Measurements from ENCODE around the gene GRAMD1C. TPM values are rescaled to one million over a fixed set of nuclear protein-coding genes. Genes with fewer than 3 reads are reported as not detected.

Gene GRAMD1C
- total RNA-seq, 1 donor from 2014 or later: 0.37 TPM

- no peak overlapping the region for H3K4me3 Mint-ChIP-seq (ENCODE audit: low read depth)
- no peak overlapping the region for H3K27ac Mint-ChIP-seq
- intact Hi-C loops (cut with micrococcal nuclease): no loop called here
Observed at GRCh38 chr3:113914646-113915045, 76.1 kb downstream of the GRAMD1C start.

GRCh38 chr3:113927556-113927955 lies 89.0 kb downstream of the GRAMD1C start:
- Mint-ChIP-seq H3K9me3 (peaks cover 26% of the 10 kb centered on the region), H3K27ac (no peak overlapping the region), H3K36me3 (ENCODE audit: low read depth) (no peaks in the 10 kb centered on the region), H3K4me3 (ENCODE audit: low read depth) (no peak overlapping the region), H3K27me3 (ENCODE audit: low read depth) (peaks cover 4% of the 10 kb centered on the region), H3K4me1 (ENCODE audit: low read depth) (no peaks in the 10 kb centered on the region)
- DNase-seq (ENCODE audit: low spot score): no peak
- intact Hi-C loops (cut with micrococcal nuclease): no loop called here

More at GRCh38 chr3:113914646-113915045, 76.1 kb downstream of the GRAMD1C start:
- Mint-ChIP-seq H3K27me3 (ENCODE audit: low read depth) (peaks cover 7% of the 10 kb centered on the region), H3K4me1 (ENCODE audit: low read depth) (peaks cover 5% of the 10 kb centered on the region), H3K36me3 (ENCODE audit: low read depth) (no peaks in the 10 kb centered on the region), H3K9me3 (no peaks in the 10 kb centered on the region)
- DNase-seq (ENCODE audit: low spot score): no peak

- DNase-seq (ENCODE audit: low spot score): no peak
- no peaks in the 10 kb centered on the region for H3K9me3 Mint-ChIP-seq
- intact Hi-C loops (cut with micrococcal nuclease): loop anchor here (2.0 to 5.0 kb wide), 4 partner anchors 110 to 275 kb away; partner anchors contain the start of genes CCDC191, QTRT2 and USF3
- peaks cover 57% of the 10 kb centered on the region for H3K27me3 Mint-ChIP-seq (ENCODE audit: low read depth)
- H3K36me3 Mint-ChIP-seq (ENCODE audit: low read depth): no peaks in the 10 kb centered on the region
- peaks cover 7% of the 10 kb centered on the region for H3K4me1 Mint-ChIP-seq (ENCODE audit: low read depth)
- no peak overlapping the region for H3K27ac Mint-ChIP-seq
- H3K4me3 Mint-ChIP-seq (ENCODE audit: low read depth): peak overlapping the region; percentile 75
Observed at GRCh38 chr3:113946831-113947230, 108.2 kb downstream of the GRAMD1C start.

GRCh38 chr3:113947372-113948014 lies 108.9 kb downstream of the GRAMD1C start, which contains the start of gene ZDHHC23:
TSS of gene ZDHHC23 (plus strand) at chr3:113948013. CDS start at chr3:113948803, 790 bp downstream.
- Mint-ChIP-seq H3K27me3 (ENCODE audit: low read depth) (peaks cover 53% of the 10 kb centered on the region), H3K4me1 (ENCODE audit: low read depth) (peaks cover 7% of the 10 kb centered on the region), H3K27ac (peak within 1 kb of the TSS; percentile 61), H3K9me3 (no peaks in the 10 kb centered on the region), H3K4me3 (ENCODE audit: low read depth) (peak within 1 kb of the TSS; percentile 75), H3K36me3 (ENCODE audit: low read depth) (no peaks in the 10 kb centered on the region)
- intact Hi-C loops (cut with micrococcal nuclease): loop anchor here (2.0 to 5.0 kb wide), 4 partner anchors 109 to 275 kb away; partner anchors contain the start of genes CCDC191, QTRT2 and USF3
- DNase-seq (ENCODE audit: low spot score): peak; percentile 64

- H3K9me3 Mint-ChIP-seq: no peaks in the 10 kb centered on the region
- intact Hi-C loops (cut with micrococcal nuclease): loop anchor here (5.0 kb wide), 1 partner anchor 274 kb away; no protein-coding TSS in a partner anchor
- DNase-seq (ENCODE audit: low spot score): no peak
- H3K36me3 Mint-ChIP-seq (ENCODE audit: low read depth): no peaks in the 10 kb centered on the region
- H3K4me1 Mint-ChIP-seq (ENCODE audit: low read depth): peaks cover 7% of the 10 kb centered on the region
- H3K4me3 Mint-ChIP-seq (ENCODE audit: low read depth): peak overlapping the region; percentile 52
- no peak overlapping the region for H3K27ac Mint-ChIP-seq
- peaks cover 45% of the 10 kb centered on the region for H3K27me3 Mint-ChIP-seq (ENCODE audit: low read depth)
Observed at GRCh38 chr3:113948015-113948917, 109.7 kb downstream of the GRAMD1C start.

GRCh38 chr3:113952921-113953320 lies 114.3 kb downstream of the GRAMD1C start:
- intact Hi-C loops (cut with micrococcal nuclease): no loop called here
- H3K27ac Mint-ChIP-seq: no peak overlapping the region
- H3K9me3 Mint-ChIP-seq: no peaks in the 10 kb centered on the region
- no peaks in the 10 kb centered on the region for H3K36me3 Mint-ChIP-seq (ENCODE audit: low read depth)
- peaks cover 18% of the 10 kb centered on the region for H3K27me3 Mint-ChIP-seq (ENCODE audit: low read depth)
- no peak overlapping the region for H3K4me3 Mint-ChIP-seq (ENCODE audit: low read depth)
- peaks cover 10% of the 10 kb centered on the region for H3K4me1 Mint-ChIP-seq (ENCODE audit: low read depth)
- DNase-seq (ENCODE audit: low spot score): no peak

- no peaks in the 10 kb centered on the region for H3K36me3 Mint-ChIP-seq (ENCODE audit: low read depth)
- no peak for DNase-seq (ENCODE audit: low spot score)
- H3K4me1 Mint-ChIP-seq (ENCODE audit: low read depth): peaks cover 8% of the 10 kb centered on the region
- H3K27ac Mint-ChIP-seq: no peak overlapping the region
- intact Hi-C loops (cut with micrococcal nuclease): no loop called here
- H3K9me3 Mint-ChIP-seq: no peaks in the 10 kb centered on the region
- H3K4me3 Mint-ChIP-seq (ENCODE audit: low read depth): no peak overlapping the region
- peaks cover 16% of the 10 kb centered on the region for H3K27me3 Mint-ChIP-seq (ENCODE audit: low read depth)
Observed at GRCh38 chr3:113953677-113954076, 115.1 kb downstream of the GRAMD1C start.

- Mint-ChIP-seq H3K4me1 (ENCODE audit: low read depth) (peaks cover 5% of the 10 kb centered on the region), H3K4me3 (ENCODE audit: low read depth) (no peak overlapping the region), H3K27me3 (ENCODE audit: low read depth) (peaks cover 12% of the 10 kb centered on the region), H3K9me3 (no peaks in the 10 kb centered on the region), H3K27ac (no peak overlapping the region), H3K36me3 (ENCODE audit: low read depth) (no peaks in the 10 kb centered on the region)
- intact Hi-C loops (cut with micrococcal nuclease): no loop called here
- DNase-seq (ENCODE audit: low spot score): no peak
Observed at GRCh38 chr3:113954091-113954685, 115.6 kb downstream of the GRAMD1C start.

- no peak overlapping the region for H3K4me3 Mint-ChIP-seq (ENCODE audit: low read depth)
- intact Hi-C loops (cut with micrococcal nuclease): no loop called here
- peaks cover 4% of the 10 kb centered on the region for H3K4me1 Mint-ChIP-seq (ENCODE audit: low read depth)
- H3K36me3 Mint-ChIP-seq (ENCODE audit: low read depth): no peaks in the 10 kb centered on the region
- H3K27ac Mint-ChIP-seq: no peak overlapping the region
- no peaks in the 10 kb centered on the region for H3K27me3 Mint-ChIP-seq (ENCODE audit: low read depth)
- H3K9me3 Mint-ChIP-seq: no peaks in the 10 kb centered on the region
- no peak for DNase-seq (ENCODE audit: low spot score)
Observed at GRCh38 chr3:113963879-113964278, 125.3 kb downstream of the GRAMD1C start.

GRCh38 chr3:113966172-113966571 lies 127.6 kb downstream of the GRAMD1C start:
- intact Hi-C loops (cut with micrococcal nuclease): no loop called here
- Mint-ChIP-seq H3K4me1 (ENCODE audit: low read depth) (peaks cover 4% of the 10 kb centered on the region), H3K9me3 (no peaks in the 10 kb centered on the region), H3K36me3 (ENCODE audit: low read depth) (no peaks in the 10 kb centered on the region), H3K27me3 (ENCODE audit: low read depth) (peaks cover 5% of the 10 kb centered on the region), H3K4me3 (ENCODE audit: low read depth) (no peak overlapping the region), H3K27ac (no peak overlapping the region)
- no peak for DNase-seq (ENCODE audit: low spot score)

GRCh38 chr3:113968986-113969385 lies 130.4 kb downstream of the GRAMD1C start:
- no peak overlapping the region for H3K4me3 Mint-ChIP-seq (ENCODE audit: low read depth)
- no peaks in the 10 kb centered on the region for H3K36me3 Mint-ChIP-seq (ENCODE audit: low read depth)
- no peak for DNase-seq (ENCODE audit: low spot score)
- no peak overlapping the region for H3K27ac Mint-ChIP-seq
- H3K27me3 Mint-ChIP-seq (ENCODE audit: low read depth): peaks cover 8% of the 10 kb centered on the region
- peaks cover 15% of the 10 kb centered on the region for H3K9me3 Mint-ChIP-seq
- intact Hi-C loops (cut with micrococcal nuclease): no loop called here
- H3K4me1 Mint-ChIP-seq (ENCODE audit: low read depth): peaks cover 4% of the 10 kb centered on the region

- DNase-seq (ENCODE audit: low spot score): no peak
- Mint-ChIP-seq H3K4me3 (ENCODE audit: low read depth) (no peak overlapping the region), H3K27me3 (ENCODE audit: low read depth) (no peaks in the 10 kb centered on the region), H3K9me3 (peaks cover 17% of the 10 kb centered on the region), H3K4me1 (ENCODE audit: low read depth) (no peaks in the 10 kb centered on the region), H3K27ac (no peak overlapping the region), H3K36me3 (ENCODE audit: low read depth) (peaks cover 4% of the 10 kb centered on the region)
- intact Hi-C loops (cut with micrococcal nuclease): no loop called here
Observed at GRCh38 chr3:113977822-113978221, 139.2 kb downstream of the GRAMD1C start.
